CD4-positive, alpha-beta T cell treated with Interleukin-4 for 4 hours (primary cell): ENCODE data around the gene ATF2.

Experiments used
- DNase-seq: peaks from one replicate; pipeline ENCODE4 v3.0.0-alpha.2; 2020

ATF2 gene

GRCh38 chr2:175076272-175076671 lies 91.7 kb downstream of the ATF2 start:
- no peak for DNase-seq

DNA sequence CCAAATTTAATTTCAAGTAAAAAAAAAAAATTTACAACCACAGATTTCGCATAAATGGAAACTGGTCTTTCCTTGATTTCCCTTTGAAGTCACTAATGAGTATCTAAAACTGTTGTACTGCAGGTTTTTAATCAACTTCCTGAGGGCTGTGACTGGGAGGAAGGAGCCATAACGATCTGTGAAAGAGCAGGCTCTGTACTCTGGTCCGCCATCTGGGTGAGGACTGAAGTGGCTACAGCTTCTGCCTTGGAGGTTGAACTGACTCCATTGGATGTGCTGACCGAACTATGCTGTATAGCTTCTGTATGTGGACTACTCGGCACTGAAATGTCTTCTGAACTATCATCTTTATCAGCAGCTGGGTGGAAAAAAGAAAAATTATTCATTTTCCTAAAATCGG lies 93.5 kb downstream of the ATF2 start:
- no peak for DNase-seq

GRCh38 chr2:175068534-175068933 lies 99.5 kb downstream of the ATF2 start:
- no peak for DNase-seq

DNA sequence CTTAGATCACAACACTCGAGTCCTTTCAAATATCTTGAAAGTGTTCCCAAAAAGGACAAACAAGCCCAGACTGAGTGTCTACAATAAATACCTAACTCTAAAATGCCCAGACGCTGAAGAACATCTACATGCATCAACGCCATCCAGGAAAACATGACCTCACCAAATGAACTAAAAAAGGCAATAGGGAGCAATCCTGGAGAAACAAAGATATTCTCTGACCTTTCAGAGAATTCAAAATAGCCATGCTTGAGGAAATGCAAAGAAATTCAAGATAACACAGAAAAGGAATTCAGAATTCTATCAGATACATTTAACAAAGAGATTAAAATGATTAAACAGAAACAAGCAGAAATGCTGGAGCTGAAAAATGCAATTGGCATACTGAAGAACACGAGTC lies 101.6 kb downstream of the ATF2 start:
- no peak for DNase-seq

GRCh38 chr2:175064797-175065196 lies 103.2 kb downstream of the ATF2 start:
- no peak for DNase-seq

DNA sequence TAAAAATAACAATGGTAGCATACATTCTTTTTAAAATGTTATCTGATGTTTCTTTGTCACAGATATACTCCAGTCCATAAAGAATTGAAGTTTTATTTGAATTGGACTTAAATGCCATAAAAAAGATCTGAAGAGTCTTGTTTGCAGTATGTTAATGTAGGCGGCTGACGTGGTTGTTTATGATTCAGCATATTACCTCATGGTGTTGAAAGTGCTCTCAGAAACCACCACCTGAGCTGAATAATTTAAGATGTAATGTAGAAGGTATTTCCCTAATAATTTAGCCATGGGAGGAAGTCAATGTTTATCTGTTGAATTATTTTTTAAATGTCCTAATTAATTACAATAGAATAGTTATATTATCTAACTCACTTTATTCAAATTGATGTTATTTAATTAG lies 104.3 kb downstream of the ATF2 start:
- no peak for DNase-seq

DNA sequence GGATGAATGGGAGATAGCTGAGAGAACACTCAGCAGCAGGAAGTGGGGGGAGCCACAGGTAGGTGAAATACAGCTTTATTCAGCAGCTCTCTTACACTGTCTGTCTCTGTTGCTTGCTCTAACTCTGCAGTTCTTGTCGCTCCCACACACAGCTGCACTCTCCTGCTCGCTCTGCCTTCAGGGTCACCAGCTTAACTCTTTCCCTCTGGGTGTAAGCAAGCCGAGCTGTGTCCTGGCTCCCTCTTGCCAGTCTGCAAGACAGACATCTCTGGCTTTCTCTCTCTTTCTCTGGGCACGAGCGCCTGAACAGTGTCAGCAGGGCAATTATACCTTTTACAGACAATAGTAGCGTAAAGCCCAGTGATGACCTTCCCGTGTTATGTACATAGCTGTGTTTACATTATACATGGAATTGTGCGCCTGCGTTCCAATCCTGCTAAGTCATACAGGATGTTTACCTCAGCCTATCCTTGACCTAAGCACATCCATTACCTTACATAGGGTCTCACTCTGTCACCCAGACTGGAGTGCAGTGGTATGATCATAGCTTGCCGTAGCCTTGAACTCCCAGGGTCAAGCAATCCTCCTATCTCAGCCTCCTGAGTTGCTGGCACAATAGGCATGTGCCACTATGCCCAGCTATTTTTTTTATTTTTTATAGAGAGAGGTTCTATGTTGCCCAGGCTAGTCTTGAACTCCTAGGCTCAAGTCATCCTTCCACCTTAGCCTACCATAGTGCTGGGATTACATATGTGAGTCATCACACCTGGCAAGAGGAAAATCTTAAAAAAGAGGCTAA lies 105.0 kb downstream of the ATF2 start:
- DNase-seq = no peak

DNA sequence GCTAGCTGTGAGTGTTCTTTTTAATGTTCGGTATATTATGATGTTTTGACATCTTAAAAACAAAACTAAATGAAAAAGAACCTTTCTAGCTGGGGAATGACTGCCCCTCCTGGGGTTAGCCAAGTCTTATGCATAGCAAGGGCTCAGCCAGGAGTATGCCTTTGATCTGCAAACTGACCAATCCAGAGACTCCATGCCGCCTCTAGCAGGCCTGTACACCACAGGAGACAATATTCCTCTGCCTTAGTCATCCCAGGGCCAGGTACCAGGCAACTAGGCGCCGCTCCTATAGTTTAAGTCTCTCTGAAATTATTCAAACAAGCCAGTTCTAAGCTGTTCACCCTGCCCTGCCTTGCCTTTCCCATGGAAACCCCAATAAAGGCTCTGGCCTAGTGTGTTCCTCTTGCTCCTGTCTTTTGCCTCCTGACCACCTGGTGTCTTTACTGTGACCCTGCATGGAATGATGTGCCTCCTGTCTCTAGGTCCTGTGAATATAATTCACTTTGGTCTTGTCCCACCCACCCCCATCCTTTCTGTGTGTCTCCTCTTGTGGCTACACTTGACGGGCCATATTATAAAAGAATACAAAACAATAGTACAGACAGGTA lies 110.8 kb downstream of the ATF2 start:
- DNase-seq = no peak

- DNase-seq = no peak
Measured at GRCh38 chr2:175055993-175056392, 112.0 kb downstream of the ATF2 start.

GRCh38 chr2:175054340-175054739 lies 113.7 kb downstream of the ATF2 start:
- DNase-seq = no peak

DNA sequence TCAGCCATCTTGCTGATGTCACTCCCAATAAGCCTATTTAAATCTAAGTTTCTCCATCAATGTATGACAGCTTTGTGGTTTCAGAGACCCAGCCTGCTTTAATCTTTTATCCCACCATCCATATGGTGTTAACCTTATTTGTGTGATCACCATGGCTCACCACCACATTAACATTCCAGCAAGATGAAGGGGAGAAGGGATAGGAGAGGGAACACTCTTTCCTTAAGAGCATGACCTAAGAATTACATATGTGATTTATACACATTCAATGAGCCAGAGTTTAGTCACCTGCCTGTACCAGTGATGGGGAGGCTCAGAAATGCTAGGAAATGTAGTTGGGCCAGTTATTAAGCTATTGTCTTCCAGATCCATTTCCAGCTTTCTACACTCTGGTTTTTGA lies 118.3 kb downstream of the ATF2 start:
- no peak for DNase-seq

GRCh38 chr2:175048275-175048674 lies 119.7 kb downstream of the ATF2 start:
- no peak for DNase-seq

GRCh38 chr2:175039490-175039889 lies 128.5 kb downstream of the ATF2 start:
- no peak for DNase-seq

DNA sequence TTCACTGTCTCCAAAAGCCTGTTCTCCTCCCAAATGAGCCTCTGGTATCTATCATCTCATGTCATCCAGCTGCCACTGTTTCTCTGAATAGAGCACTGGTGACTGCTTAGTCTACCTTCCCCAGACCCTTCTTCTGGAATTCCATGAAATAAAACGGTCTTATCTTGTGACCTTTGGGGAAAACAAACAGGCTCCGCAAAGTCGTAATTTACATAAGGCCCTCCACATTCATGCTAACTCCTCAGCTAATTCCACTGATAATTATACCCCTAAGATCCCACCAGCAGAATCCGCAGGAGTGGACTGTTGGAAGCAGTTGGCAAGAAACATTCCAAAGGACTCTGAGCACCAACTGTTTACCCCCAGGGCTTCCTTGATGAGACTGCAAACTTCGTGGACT lies 129.0 kb downstream of the ATF2 start:
- DNase-seq = no peak

- no peak for DNase-seq
Measured at GRCh38 chr2:175037941-175038340, 130.1 kb downstream of the ATF2 start.

- DNase-seq = peak; percentile 38
Measured at GRCh38 chr2:175036582-175037018, 131.4 kb downstream of the ATF2 start.

- DNase-seq = no peak
Measured at GRCh38 chr2:175035806-175036205, 132.2 kb downstream of the ATF2 start.

DNA sequence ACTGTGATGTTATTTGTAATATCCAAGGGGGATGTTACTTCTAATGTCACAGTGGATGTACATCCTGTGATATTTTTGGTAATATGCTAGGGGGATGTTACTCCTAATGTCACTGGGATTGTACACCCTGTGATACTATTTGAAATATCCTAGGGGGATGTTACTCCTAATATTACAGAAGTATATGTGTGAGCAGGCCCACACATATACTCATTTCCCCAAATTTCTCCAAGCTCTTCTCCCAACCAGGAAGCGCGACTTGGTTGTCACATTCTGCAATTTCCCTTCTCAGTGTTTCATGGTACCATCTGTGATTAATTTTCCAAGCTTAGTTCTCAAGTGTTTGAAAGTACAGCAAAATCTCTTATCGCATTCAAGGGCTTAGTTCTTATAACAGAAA lies 133.3 kb downstream of the ATF2 start:
- no peak for DNase-seq

- DNase-seq = no peak
Measured at GRCh38 chr2:175030380-175031271, 137.4 kb downstream of the ATF2 start.

- no peak for DNase-seq
Measured at GRCh38 chr2:175027755-175028154, 140.2 kb downstream of the ATF2 start.

DNA sequence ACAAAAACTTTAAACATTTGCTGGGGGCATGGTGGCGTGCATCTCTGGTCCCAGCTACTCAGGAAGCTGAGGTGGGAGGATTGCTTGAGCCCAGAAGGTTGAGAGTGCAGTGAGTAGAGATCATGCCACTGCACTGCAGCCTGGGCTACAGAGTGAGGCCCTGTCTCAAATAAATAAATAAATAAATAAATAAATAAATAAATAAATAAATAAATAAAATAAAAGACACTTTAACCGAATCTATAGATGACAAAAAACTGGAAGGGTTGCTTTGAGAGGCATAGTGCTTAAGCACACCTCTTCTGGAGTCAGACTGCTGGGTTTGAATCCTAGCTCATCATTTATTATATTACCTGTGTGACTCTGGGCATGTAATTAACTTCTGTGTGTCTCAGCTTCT lies 141.6 kb downstream of the ATF2 start:
- DNase-seq = no peak

GRCh38 chr2:175025946-175026345 lies 142.1 kb downstream of the ATF2 start:
- DNase-seq = no peak

GRCh38 chr2:175025233-175025632 lies 142.8 kb downstream of the ATF2 start:
- DNase-seq = no peak

DNA sequence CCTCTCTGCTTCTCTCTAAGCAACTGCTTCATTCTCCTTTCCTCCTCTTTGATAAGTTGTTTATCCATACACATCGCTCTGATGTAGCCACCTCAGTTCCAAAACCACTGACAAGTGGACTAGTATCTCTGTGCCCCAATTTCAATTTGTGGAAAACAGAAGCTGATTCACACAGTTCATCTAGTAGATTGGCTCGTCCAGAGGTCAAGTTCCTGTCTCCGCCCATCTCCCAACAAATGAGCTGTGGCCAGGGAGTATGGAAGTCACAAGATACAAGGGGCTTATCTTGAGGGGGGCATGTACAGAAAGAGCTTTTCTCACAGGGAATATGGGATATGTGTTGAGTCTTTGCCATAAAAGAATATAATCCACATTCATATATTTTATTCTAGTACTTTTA lies 145.1 kb downstream of the ATF2 start:
- no peak for DNase-seq
